HCEC 1CT (cell line): Measurements from ENCODE around the gene CASQ2.

Source experiments
- DNase-seq: peaks from one replicate; pipeline ENCODE4 v3.0.0-alpha.2; 2017

The CASQ2 gene

DNA sequence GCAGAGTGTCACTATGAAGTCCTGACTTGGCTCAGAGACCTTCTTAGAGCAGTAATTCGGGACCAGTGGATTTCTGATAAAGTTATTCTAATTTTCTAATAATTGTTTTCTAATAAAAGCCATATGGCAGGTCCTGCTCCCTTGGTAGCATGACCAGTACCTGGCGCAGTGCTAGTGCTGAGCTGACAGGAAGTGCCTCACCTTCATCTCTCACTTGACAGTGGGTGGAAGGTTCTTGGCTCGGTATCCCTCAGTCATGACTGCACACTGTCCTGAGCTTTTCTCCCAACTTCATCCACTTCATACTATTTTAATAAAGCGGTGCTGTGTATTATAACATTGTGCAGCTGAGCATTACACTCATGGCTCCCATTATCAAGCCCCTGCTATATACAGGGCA lies 112.6 kb downstream of the CASQ2 start:
- no peak for DNase-seq

- no peak for DNase-seq
These were observed 113.2 kb downstream of the CASQ2 start for GRCh38 chr1:115655306-115655663.

GRCh38 chr1:115654663-115655305 lies 113.7 kb downstream of the CASQ2 start:
- DNase-seq: no peak

DNA sequence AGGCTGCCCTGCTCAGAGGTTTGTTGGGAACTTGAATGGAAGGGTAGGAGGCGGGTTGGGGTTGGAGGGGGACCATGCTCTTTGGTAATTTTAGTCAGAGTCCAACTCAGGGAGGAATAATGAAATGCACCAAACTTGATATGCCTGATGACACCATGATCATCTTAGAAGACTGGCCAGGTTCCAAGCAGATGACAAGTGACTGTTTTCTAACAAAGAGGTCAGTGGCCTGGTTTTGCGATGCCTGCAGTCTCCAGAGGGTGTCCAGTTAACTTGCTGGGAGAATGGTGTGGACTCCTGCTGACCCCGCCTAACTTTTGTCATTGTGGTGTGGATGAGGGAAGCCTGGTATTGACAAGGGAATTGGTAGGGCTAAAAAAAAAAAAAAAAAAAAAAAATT lies 114.4 kb downstream of the CASQ2 start:
- no peak for DNase-seq

DNA sequence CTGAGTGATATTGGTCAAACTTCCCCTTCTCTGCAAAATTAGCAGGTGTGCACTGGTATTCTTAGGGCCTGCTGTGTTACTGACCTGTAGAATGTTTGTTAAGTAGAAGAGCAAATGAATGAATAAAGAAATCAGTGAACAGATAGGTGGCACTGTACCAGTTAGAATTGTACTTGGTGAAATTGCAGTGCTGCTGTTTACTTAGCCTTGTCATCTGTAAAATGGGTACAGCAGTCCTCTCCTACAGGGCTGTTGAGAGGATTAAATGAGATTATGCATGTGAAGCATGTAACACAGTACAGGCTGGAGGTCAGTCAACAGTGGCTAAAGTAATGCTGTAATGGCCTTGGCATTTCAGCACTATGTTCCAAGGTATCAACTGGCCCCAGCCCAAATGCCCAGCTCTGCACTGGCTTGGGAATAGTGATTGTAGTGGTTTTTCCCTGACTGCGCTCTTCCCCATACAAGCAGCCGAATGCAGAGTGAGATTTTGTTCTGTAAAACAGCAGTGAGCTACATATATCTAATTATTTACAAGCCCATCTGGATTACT lies 116.2 kb downstream of the CASQ2 start:
- DNase-seq: no peak

GRCh38 chr1:115651391-115651790 lies 117.1 kb downstream of the CASQ2 start:
- DNase-seq: no peak

GRCh38 chr1:115650961-115651360 lies 117.6 kb downstream of the CASQ2 start:
- DNase-seq: no peak
